K562 (cell line): ENCODE measurements around the gene MTA2. TPM values are rescaled to one million over a fixed set of nuclear protein-coding genes. Genes with fewer than 3 reads are reported as not detected.

Experiments used
- BACH1 ChIP-seq: fragments of 200-800 bp; sonication (Bioruptor generic); IDR thresholded peaks from 2 replicates; pipeline ENCODE4 v1.6.1; 2016; ENCODE audit warnings: missing genetic modification characterization, missing compliant biosample characterization
- CEBPB ChIP-seq: fragments of 450-650 bp; IDR thresholded peaks from 2 replicates; pipeline ENCODE4 v1.6.1; 2016; ENCODE audit warnings: missing genetic modification characterization, missing compliant biosample characterization
- CSDE1 ChIP-seq, 2 experiments: fragments of 450-650 bp; IDR thresholded peaks; 2 replicates each; pipeline ENCODE4 v1.6.1; 2016; ENCODE audit warnings: mild to moderate bottlenecking in 1 of 2
- EGR1 ChIP-seq: fragments of 450-650 bp; conservative IDR thresholded peaks from 2 replicates; pipeline ENCODE4 v1.6.1; 2017; ENCODE audit warnings: mild to moderate bottlenecking
- EHMT2 ChIP-seq: fragments of 450-650 bp; IDR thresholded peaks from 2 replicates; pipeline ENCODE4 v1.6.1; 2018; ENCODE audit warnings: antibody characterized with exemption
- FUS ChIP-seq: fragments of 200-400 bp; formaldehyde crosslinking; optimal IDR thresholded peaks from 2 replicates; pipeline ENCODE3; 2017; ENCODE audit warnings: low read depth, low read length
- GABPB1 ChIP-seq: sonication (generic); formaldehyde crosslinking; IDR thresholded peaks from 2 replicates; pipeline ENCODE4 v1.8.0; 2022; ENCODE audit warnings: mild to moderate bottlenecking, missing genetic modification reagents
- KAT7 ChIP-seq: sonication (generic); formaldehyde crosslinking; IDR thresholded peaks from 2 replicates; pipeline ENCODE4 v1.8.0; 2022; ENCODE audit warnings: missing genetic modification reagents, mild to moderate bottlenecking, borderline replicate concordance
- KLF1 ChIP-seq: fragments of 450-650 bp; IDR thresholded peaks from 2 replicates; pipeline ENCODE4 v1.6.1; 2016; ENCODE audit warnings: missing genetic modification characterization, missing compliant biosample characterization
- MCM5 ChIP-seq: fragments of 450-650 bp; IDR thresholded peaks from 2 replicates; pipeline ENCODE4 v1.6.1; 2016; ENCODE audit warnings: low read depth
- MYC ChIP-seq, 2 experiments: fragments of 250-450 bp in 1 of 2; sonication (Bioruptor Pico) in 1 of 2; IDR thresholded peaks; 2 replicates each; pipeline versions ENCODE4 v1.5.1 to v1.6.1; 2012 to 2021; ENCODE audit warnings: low read depth in 2 of 2, borderline replicate concordance in 1 of 2, improper control_type of control experiment in 1 of 2, low read length in 1 of 2, mild to moderate bottlenecking in 1 of 2, moderate library complexity in 1 of 2
- NFE2 ChIP-seq: IDR thresholded peaks from 2 replicates; pipeline ENCODE4 v1.6.1; 2014; ENCODE audit warnings: antibody characterized with exemption, low read depth
- POLR2AphosphoS2 ChIP-seq: IDR thresholded peaks from 2 replicates; pipeline ENCODE4 v1.6.1; 2012; ENCODE audit warnings: low read length, improper control_type of control experiment
- RBM25 ChIP-seq: fragments of 200-400 bp; formaldehyde crosslinking; IDR thresholded peaks from 2 replicates; pipeline ENCODE4 v1.6.1; 2018; ENCODE audit warnings: low read length, low read depth, moderate library complexity; ENCODE audit not compliant: severe bottlenecking
- RCOR1 ChIP-seq, 2 experiments: IDR thresholded peaks; 2 replicates each; pipeline ENCODE4 v1.6.1; 2012; ENCODE audit warnings: low read depth in 2 of 2, low read length in 2 of 2, borderline replicate concordance in 1 of 2, improper control_type of control experiment in 1 of 2
- SREBF1 ChIP-seq: fragments of 150-350 bp; IDR thresholded peaks from 2 replicates; pipeline ENCODE4 v1.6.1; 2014; ENCODE audit warnings: antibody characterized with exemption, low read depth, low read length, borderline replicate concordance
- USF1 ChIP-seq: sonication (generic); formaldehyde crosslinking; IDR thresholded peaks from 2 replicates; pipeline ENCODE4 v1.9.0; 2022; ENCODE audit warnings: mild to moderate bottlenecking, missing genetic modification reagents
- ZNF764 ChIP-seq: fragments of 250-450 bp; sonication (Bioruptor Pico); IDR thresholded peaks from 2 replicates; pipeline ENCODE4 v1.4.0; 2020; ENCODE audit warnings: low read depth, mild to moderate bottlenecking, moderate library complexity
- polyA plus RNA-seq, 8 experiments: library from polyadenylated mRNA; depleted of rRNA in 4 of 8; stranded (reverse) in 5 of 8; unstranded in 3 of 8; fragments of >200 nt; fragmentation: Nextera tagmentation in 2 of 8; fragmentation: Illumina TruSeq in 1 of 8; extraction: Ambion mirVana in 2 of 8; extraction: Trizol in 1 of 8; gene quantifications; 2 replicates each; pipeline versions ENCODE4 v1.2.1 to v1.2.3, GENCODE V29; 2011 to 2014; ENCODE audit warnings: inconsistent platforms in 1 of 8, missing spikeins in 1 of 8
- total RNA-seq, 7 experiments: library from RNA; depleted of rRNA in 6 of 7; stranded (reverse); fragments of >200 nt in 6 of 7; fragmentation: Illumina TruSeq in 2 of 7; extraction: Trizol in 2 of 7; gene quantifications; 2 replicates each; pipeline versions ENCODE4 v1.2.1 to v1.2.3, GENCODE V29; 2011 to 2021; ENCODE audit warnings: low replicate concordance in 1 of 7
- TF ChIP-seq, protein P1 (sequence below): fragments of 250-450 bp; sonication (Bioruptor Pico); IDR thresholded peaks from 2 replicates; pipeline ENCODE4 v1.4.0; 2020; ENCODE audit warnings: mild to moderate bottlenecking, moderate library complexity
- TF ChIP-seq, protein P2 (sequence below): sonication (generic); formaldehyde crosslinking; IDR thresholded peaks from 2 replicates; pipeline ENCODE4 v1.9.0; 2022; ENCODE audit warnings: mild to moderate bottlenecking, missing genetic modification reagents
- TF ChIP-seq, protein P3 (sequence below): fragments of 450-650 bp; IDR thresholded peaks from 2 replicates; pipeline ENCODE4 v1.6.1; 2016; ENCODE audit warnings: missing biosample characterization, missing genetic modification characterization
- TF ChIP-seq, protein P4 (sequence below): fragments of 200-800 bp; sonication (Bioruptor generic); IDR thresholded peaks from 2 replicates; pipeline ENCODE4 v1.6.1; 2017; ENCODE audit warnings: missing genetic modification characterization, missing compliant biosample characterization

MTA2 gene
- total and polyA plus RNA-seq, 9 of the 15 experiments (the other 6 are each of a cell fraction or from before 2014, with no cell fraction given) = 6.2 to 220 (median 172) TPM

DNA sequence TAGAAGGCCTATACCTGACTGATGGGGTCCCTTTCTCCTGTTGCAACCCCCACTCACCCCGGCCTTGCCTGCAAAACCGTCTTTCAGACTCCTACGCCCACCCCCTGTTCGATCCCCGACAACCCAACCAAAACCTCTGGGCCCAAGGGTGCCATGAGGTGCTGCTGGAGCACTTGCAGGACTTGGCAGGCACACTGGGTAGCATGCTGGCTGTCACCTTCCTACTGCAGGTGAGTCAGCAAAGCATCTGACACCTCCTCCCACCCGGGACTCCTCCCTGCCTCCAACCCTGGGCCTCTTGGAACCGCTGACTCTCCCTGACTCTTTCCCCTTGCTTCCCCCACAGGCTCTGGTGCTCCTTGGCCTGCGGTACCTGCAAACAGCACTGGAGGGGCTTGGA, 12.6 kb upstream of the MTA2 start (continued):
- TF ChIP-seq, protein P1, sequence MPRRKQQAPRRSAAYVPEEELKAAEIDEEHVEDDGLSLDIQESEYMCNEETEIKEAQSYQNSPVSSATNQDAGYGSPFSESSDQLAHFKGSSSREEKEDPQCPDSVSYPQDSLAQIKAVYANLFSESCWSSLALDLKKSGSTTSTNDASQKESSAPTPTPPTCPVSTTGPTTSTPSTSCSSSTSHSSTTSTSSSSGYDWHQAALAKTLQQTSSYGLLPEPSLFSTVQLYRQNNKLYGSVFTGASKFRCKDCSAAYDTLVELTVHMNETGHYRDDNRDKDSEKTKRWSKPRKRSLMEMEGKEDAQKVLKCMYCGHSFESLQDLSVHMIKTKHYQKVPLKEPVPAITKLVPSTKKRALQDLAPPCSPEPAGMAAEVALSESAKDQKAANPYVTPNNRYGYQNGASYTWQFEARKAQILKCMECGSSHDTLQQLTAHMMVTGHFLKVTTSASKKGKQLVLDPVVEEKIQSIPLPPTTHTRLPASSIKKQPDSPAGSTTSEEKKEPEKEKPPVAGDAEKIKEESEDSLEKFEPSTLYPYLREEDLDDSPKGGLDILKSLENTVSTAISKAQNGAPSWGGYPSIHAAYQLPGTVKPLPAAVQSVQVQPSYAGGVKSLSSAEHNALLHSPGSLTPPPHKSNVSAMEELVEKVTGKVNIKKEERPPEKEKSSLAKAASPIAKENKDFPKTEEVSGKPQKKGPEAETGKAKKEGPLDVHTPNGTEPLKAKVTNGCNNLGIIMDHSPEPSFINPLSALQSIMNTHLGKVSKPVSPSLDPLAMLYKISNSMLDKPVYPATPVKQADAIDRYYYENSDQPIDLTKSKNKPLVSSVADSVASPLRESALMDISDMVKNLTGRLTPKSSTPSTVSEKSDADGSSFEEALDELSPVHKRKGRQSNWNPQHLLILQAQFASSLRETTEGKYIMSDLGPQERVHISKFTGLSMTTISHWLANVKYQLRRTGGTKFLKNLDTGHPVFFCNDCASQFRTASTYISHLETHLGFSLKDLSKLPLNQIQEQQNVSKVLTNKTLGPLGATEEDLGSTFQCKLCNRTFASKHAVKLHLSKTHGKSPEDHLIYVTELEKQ = no peak
- TF ChIP-seq RBM25 (no peak), KAT7 (CRISPR knock-in tag) (no peak), NFE2 (peak; percentile 89), SREBF1 (no peak), POLR2AphosphoS2 (no peak; the same call in 1 of the 2 replicates), CSDE1 (IDR thresholded peaks at IDR 0.05) (no peak), MYC (IDR thresholded peaks at IDR 0.05; ENCODE audit: low read depth, low read length) (no peak), MYC (CRISPR knock-in tag; IDR thresholded peaks at IDR 0.05; ENCODE audit: borderline replicate concordance, low read depth) (no peak), GABPB1 (CRISPR knock-in tag) (no peak), ZNF764 (CRISPR knock-in tag) (no peak), MCM5 (no peak), FUS (no peak), BACH1 (no peak), EGR1 (no peak), CEBPB (tag) (no peak), EHMT2 (no peak), KLF1 (tag) (no peak), USF1 (no peak), RCOR1 (IDR thresholded peaks at IDR 0.05; ENCODE audit: borderline replicate concordance in 1 of 2, low read depth in 2 of 2, low read length in 2 of 2) (no peak)
- TF ChIP-seq, protein P2, sequence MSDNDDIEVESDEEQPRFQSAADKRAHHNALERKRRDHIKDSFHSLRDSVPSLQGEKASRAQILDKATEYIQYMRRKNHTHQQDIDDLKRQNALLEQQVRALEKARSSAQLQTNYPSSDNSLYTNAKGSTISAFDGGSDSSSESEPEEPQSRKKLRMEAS (CRISPR knock-in tag) = peak; percentile 52
- TF ChIP-seq, protein P3, sequence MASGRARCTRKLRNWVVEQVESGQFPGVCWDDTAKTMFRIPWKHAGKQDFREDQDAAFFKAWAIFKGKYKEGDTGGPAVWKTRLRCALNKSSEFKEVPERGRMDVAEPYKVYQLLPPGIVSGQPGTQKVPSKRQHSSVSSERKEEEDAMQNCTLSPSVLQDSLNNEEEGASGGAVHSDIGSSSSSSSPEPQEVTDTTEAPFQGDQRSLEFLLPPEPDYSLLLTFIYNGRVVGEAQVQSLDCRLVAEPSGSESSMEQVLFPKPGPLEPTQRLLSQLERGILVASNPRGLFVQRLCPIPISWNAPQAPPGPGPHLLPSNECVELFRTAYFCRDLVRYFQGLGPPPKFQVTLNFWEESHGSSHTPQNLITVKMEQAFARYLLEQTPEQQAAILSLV = no peak
- TF ChIP-seq, protein P4, sequence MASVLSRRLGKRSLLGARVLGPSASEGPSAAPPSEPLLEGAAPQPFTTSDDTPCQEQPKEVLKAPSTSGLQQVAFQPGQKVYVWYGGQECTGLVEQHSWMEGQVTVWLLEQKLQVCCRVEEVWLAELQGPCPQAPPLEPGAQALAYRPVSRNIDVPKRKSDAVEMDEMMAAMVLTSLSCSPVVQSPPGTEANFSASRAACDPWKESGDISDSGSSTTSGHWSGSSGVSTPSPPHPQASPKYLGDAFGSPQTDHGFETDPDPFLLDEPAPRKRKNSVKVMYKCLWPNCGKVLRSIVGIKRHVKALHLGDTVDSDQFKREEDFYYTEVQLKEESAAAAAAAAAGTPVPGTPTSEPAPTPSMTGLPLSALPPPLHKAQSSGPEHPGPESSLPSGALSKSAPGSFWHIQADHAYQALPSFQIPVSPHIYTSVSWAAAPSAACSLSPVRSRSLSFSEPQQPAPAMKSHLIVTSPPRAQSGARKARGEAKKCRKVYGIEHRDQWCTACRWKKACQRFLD (CRISPR knock-in tag) = no peak
